Cardiac muscle cell (in vitro differentiated cells and primary cell): ENCODE measurements around the gene DENND2A. TPM values are rescaled to one million over a fixed set of nuclear protein-coding genes. Genes with fewer than 3 reads are reported as not detected.
"Not testable (repeated sequence)": the region's sequence is repeated elsewhere in the genome, so short reads cannot be mapped to it uniquely, and the experiment has no call there.

Experiments used
- DNase-seq, 2 donors: peaks; one replicate each; pipeline versions ENCODE4 v3.0.0 to v3.0.0-alpha.2; 2010 to 2017; ENCODE audit warnings: low read depth in 1 of 2, low spot score in 1 of 2
- H3K27ac ChIP-seq: fragments of 200-600 bp; sonication (generic); 2 replicates; pipeline ENCODE4 v1.5.1; 2016
- H3K27me3 ChIP-seq: fragments of 200-600 bp; sonication (generic); 2 replicates; pipeline ENCODE4 v1.6.0; 2016; ENCODE audit warnings: control low read depth
- H3K36me3 ChIP-seq: fragments of 200-600 bp; sonication (generic); 2 replicates; pipeline ENCODE4 v1.5.1; 2016; ENCODE audit warnings: control low read depth
- H3K4me1 ChIP-seq: fragments of 200-600 bp; sonication (generic); 2 replicates; pipeline ENCODE4 v1.8.1; 2017; ENCODE audit warnings: low read depth, mild to moderate bottlenecking, mixed run types
- H3K4me3 ChIP-seq: fragments of 200-600 bp; sonication (generic); 2 replicates; pipeline ENCODE4 v1.5.1; 2016; ENCODE audit warnings: mild to moderate bottlenecking
- H3K9me3 ChIP-seq: fragments of 200-600 bp; sonication (generic); 2 replicates; pipeline ENCODE4 v1.5.1; 2017; ENCODE audit warnings: low read depth, mild to moderate bottlenecking, control low read depth
- CTCF ChIP-seq: IDR thresholded peaks from 2 replicates; pipeline ENCODE4 v1.5.1; 2012; ENCODE audit warnings: low read depth, mild to moderate bottlenecking, low read length
- polyA plus RNA-seq: library from polyadenylated mRNA; unstranded; fragments of >200 nt; fragmentation: Nextera tagmentation; extraction: Ambion mirVana; gene quantifications from 2 replicates; pipeline ENCODE4 v1.2.1, GENCODE V29; 2016
- total RNA-seq: library from RNA; depleted of rRNA; stranded (reverse); fragments of >200 nt; gene quantifications from 2 replicates; pipeline ENCODE4 v1.2.3, GENCODE V29; 2016

The DENND2A gene
- total and polyA plus RNA-seq, 2 experiments from 2014 or later, result 14.0 to 21.7 TPM

DNA sequence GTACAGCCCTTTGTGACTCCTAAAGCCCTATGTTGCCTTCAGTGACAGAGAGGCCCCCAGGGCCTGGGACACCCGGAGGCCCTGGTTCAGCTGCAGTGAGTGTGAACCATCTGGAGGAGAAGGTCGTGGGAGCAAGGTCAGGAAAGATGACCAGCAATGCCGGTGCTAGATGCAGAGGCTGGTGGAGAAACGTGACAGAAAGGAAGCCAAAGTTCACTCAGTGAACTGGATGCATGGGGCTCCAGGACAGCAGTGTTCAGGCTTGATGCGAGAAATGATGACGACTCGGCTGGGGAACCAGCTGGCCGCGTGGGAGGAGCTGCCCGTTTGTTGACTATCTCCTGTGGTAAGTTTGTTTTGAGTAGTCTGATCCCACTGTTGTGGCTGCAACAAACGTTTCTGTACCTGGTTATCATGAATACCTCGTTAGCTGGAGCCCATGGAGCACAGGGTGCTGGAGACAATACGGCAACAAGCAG is 107.2 kb downstream of the DENND2A start:
- no peaks in the 10 kb centered on the region for H3K36me3 ChIP-seq
- no peak for TF ChIP-seq CTCF
- H3K27ac ChIP-seq, result no peak overlapping the region
- no peaks in the 10 kb centered on the region for H3K27me3 ChIP-seq
- DNase-seq, result peak in 1 of 2 donors; percentile 41
- no peak overlapping the region for H3K4me3 ChIP-seq
- H3K9me3 ChIP-seq, result no peaks in the 10 kb centered on the region
- H3K4me1 ChIP-seq, result no peaks in the 10 kb centered on the region

DNA sequence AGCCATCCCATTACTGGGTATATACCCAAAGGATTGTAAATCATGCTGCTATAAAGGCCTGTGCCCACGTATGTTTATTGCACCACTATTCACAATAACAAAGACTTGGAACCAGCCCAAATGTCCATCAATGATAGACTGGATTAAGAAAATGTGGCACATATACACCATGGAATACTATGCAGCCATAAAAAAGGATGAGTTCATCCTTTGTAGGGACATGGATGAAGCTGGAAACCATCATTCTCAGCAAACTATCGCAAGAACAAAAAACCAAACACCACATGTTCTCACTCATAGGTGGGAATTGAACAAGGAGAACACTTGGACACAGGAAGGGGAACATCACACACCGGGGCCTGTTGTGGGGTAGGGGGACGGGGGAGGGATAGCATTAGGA is 111.2 kb downstream of the DENND2A start:
- H3K36me3 ChIP-seq, DNase-seq, H3K4me3 ChIP-seq, H3K27ac ChIP-seq, H3K9me3 ChIP-seq, H3K4me1 ChIP-seq, H3K27me3 ChIP-seq: not testable (repeated sequence)

- Histone ChIP-seq H3K4me3 (no peak overlapping the region), H3K36me3 (no peaks in the 10 kb centered on the region), H3K9me3 (no peaks in the 10 kb centered on the region), H3K27me3 (no peaks in the 10 kb centered on the region), H3K4me1 (no peaks in the 10 kb centered on the region), H3K27ac (no peak overlapping the region)
- no peak for TF ChIP-seq CTCF
- no peak for DNase-seq
These were observed 113.6 kb downstream of the DENND2A start for GRCh38 chr7:140526787-140527664.

DNA sequence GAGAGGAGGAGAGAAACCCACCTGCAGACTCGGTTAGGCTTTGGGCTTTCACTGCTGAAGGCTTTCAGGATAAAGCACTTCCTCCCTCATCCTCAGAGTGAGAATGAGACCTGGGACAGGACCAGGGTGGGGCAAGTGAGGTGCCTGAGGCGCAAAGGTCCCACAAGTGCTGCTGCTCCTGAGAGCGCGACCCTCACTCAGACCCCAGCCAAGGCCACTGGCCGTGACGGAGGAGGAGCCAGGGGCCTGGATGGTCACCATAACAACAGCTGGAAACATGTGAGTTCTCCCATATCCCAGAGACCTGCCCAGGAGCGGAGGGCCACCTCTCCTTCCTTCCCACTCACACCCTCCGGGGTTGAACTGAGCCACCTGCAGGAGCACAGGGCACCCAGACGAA is 114.4 kb downstream of the DENND2A start:
- Histone ChIP-seq H3K27me3 (no peaks in the 10 kb centered on the region), H3K4me1 (no peaks in the 10 kb centered on the region), H3K9me3 (no peaks in the 10 kb centered on the region), H3K27ac (no peak overlapping the region), H3K4me3 (no peak overlapping the region), H3K36me3 (no peaks in the 10 kb centered on the region)
- no peak for DNase-seq
- no peak for TF ChIP-seq CTCF

- Histone ChIP-seq H3K9me3 (no peaks in the 10 kb centered on the region), H3K27ac (no peak overlapping the region), H3K36me3 (no peaks in the 10 kb centered on the region), H3K27me3 (no peaks in the 10 kb centered on the region), H3K4me3 (no peak overlapping the region), H3K4me1 (no peaks in the 10 kb centered on the region)
- peak in 1 of 2 donors; percentile 68 for DNase-seq
- no peak for TF ChIP-seq CTCF
These were observed 114.9 kb downstream of the DENND2A start for GRCh38 chr7:140525743-140526142.

DNA sequence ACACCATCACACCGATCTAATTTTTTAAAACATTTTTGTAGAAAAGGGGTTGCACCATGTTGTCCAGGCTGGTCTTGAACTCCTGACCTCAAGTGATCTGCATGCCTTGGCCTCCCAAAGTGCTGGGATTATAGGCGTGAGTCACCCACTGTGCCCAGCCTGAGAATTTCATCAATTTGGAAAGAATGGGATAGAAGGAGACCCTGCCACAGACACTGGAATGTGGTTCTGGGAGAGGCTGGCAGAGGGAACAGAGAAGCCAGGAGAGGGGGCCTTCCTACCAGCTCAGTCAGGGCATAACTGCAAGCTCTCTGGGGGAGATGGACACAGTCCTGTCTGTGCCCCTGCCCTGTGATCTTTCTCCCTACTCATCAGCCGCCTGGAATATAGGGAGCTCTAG is 119.2 kb downstream of the DENND2A start:
- Histone ChIP-seq H3K4me1 (no peaks in the 10 kb centered on the region), H3K9me3 (no peaks in the 10 kb centered on the region), H3K36me3 (no peaks in the 10 kb centered on the region), H3K27ac (no peak overlapping the region), H3K4me3 (no peak overlapping the region), H3K27me3 (no peaks in the 10 kb centered on the region)
- no peak for DNase-seq
- TF ChIP-seq CTCF, result no peak
